Raji (cell line): ENCODE measurements around the gene RBM19.

Experiments used
- POLR2A ChIP-seq: IDR thresholded peaks from 2 replicates; pipeline ENCODE4 v1.6.1; 2011; ENCODE audit warnings: low read depth, low read length, control low read depth; ENCODE audit not compliant: insufficient read depth

RBM19 gene

DNA sequence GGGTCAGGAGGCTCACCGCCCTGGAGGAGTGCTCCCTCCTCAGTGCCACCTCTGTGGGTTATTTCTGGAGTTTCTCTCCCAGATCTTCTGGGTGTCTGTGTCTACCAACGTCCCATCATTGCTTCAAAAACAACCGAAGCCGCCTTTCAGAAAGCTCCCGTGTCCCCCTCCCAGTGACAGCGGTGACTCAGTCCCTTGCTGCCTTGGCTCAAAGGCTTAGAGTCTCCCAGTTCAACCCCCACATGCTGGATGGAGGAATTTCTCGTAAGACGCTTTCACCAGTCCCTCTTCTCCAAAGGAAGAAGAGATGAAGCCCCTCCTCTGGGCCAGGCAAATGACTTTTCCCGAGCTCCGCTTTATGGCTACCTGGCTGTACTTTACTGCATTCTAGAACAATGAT lies 146.6 kb downstream of the RBM19 start:
- TF ChIP-seq POLR2A: no peak

DNA sequence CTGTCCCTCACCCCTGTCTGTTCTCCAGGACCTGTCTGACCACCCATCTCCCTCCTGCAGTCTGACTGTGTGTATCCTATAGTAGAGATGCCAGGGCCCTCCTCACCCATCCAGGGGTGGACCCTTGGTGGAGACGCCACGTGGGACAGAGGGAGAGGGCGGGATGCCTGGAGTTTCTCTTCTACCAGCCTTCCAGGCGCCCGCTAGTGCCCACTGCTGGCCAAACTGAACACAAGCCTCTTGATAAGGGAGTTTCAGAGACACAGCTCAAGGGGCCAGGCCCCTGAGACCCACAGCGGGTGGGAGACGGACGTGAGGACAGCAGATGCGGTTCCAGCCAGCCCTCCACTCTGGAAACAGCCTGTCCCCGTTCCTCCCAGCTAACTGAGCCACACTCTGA lies 147.3 kb downstream of the RBM19 start:
- TF ChIP-seq POLR2A: no peak

DNA sequence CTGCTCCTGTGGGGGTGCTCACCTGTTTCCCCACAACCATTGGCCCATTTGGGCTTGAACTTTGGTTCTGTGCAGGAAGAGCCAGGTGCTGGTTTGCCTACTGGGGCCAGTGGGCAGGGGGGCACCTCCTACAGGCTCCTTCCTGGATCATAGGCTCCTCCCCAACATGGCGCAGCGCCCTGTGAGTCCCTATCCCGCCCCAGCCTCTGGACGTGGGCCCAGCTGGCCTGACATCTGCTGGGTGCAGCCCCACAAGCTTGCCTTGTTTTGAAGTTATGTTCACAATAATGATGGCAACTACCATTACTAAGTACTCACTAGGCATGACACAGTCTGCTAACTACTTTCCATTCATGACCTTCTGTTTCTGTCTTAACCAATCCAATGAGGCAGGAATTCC lies 147.8 kb downstream of the RBM19 start:
- TF ChIP-seq POLR2A: no peak

DNA sequence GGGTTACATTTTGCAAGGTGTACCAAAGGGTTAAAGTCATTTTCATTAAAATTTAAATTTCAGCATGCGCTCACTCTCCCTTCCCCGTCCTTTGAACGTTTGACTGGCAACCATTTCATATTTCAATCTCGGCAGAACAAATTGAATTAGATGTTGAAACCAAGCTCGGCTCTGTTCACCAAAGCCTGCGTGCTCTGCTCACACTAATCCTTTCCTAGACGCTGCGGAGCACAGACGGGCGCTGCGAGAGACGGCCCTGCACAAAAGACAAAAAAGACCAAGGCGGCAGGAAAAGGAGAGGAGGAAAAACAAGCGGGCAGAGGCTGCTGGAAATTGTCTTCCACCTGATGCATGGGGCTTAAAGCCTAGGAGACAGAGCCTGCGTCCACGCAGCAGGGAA lies 149.3 kb downstream of the RBM19 start:
- no peak for TF ChIP-seq POLR2A

DNA sequence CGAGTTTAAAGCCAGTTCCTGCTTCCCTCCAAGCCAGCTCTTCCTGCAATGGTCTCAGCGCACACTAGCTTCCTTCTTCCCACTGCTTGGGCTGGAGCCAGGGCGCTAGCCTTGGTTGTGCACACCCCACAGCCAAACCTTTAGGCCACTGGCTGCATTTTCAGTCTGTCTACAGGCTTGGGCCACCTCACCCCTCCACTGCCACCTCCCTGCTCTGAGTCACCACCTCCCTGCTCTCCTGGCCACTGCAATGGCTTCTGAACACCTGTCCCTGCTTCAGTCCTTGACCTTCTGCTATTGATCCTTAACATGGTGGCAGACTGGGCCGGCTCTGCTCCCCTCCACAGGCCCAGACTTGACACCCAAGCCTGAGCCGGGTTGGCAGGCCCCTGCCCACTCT lies 151.1 kb downstream of the RBM19 start:
- TF ChIP-seq POLR2A: no peak

DNA sequence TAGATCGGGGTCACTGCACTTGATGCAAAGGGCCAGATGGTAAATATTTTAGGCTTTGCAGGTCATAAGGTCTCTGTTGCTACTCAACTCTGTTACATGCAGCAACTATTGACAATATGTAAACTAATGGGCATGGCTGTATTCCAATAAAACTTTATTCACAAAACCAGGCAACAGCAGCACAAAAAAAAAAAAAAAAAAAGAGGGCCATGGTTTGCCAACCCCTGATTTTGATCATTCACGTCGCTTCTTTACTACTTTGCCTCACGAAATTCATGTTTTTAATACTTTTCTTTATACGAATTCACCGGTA lies 152.9 kb downstream of the RBM19 start:
- TF ChIP-seq POLR2A: no peak

DNA sequence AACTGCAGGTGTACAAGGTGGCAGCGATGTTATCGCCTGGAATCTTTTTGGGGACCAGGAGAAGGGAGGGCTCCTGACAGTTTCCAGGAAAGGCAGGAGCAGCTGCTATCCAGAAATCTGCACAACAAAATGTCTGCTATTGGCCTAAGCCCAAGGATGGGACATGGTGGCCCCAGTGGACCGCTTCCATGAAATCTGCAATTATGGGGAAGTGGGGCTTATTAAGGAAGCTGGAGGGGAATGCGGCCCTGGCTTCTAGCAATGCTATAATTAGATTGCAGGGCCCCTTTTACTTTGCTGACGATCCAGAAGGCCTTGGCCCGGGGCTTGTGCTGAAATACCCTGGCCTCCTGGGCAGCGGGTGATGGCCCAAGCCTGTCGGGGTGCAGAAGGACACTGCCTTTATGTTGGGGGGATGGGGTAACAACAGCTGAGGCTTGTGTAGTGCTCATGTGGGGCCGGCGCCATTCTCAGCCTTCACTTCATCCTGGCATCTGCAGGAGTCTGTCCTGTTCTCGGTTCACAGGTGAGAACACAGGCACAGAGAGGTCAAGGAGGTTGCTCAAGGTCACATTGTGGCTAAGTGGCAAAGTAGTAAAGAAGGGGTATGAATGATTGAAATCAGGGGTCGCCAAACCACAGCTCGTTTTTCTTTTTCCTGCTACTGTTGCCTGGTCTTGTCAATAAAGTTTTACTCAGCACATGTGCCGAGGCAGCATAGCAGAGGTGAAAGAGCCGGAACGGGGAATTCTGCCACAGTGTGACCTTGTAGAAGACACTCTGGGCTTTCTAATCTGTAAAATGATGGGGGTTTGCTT lies 153.5 kb downstream of the RBM19 start:
- no peak for TF ChIP-seq POLR2A

DNA sequence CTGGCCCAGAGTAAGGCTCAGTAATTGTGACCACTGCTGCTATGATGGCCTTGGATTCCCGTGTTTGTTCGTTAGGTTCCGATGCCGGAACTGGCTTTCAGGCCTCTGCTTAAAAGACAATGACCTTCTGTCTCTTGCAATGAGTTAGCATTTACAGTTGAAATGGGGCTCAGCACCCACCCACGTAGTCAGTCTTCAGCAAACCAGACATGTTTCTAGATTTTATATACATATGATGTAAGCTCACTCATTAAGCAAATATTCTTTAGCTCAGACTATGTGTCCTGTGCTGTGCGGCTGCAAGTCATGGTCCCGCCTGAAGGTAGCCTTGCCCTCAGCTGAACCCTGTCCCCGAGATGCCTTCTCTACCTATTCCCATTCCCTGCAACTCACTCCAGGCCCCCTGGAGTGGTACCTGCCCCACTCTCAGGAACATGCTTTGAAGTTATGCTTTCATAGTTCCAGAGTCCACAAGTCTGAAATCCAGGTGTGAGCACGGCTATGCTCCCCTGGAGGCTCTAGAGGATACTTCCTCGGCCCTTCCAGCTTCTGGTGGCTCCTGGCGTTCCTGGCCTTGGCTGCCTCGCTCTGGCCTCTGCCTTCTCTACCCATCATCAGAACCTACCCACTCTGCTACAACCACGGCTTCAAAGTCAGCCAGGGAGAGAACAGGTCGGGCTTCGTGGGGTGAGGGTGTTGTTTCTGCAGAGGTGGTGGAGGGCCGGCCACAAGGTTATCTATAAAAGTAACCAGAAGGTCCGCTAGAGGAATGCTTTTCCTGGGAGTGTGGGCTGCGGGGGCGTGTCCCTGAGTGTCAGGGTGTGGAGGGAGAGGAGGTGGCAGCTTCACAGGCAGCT lies 157.8 kb downstream of the RBM19 start:
- no peak for TF ChIP-seq POLR2A

DNA sequence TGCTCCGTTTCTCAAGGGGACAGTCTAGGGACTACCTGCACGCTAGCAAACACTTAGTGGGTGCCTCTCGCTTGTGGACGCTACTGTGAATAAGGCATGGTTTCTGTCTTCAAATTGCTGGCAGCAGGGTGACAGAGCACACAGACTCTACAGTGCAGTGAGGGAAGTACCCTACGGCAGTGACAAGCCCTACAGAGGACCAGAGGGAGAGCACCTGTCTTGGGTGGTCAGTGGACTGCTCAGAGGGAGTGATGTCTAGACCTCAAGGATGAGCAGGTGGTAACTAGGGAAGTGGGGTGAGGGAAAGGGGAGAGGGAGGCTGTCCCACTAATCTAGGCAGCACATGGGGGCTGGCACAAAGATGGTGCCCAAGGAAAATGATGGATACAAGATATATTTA lies 160.5 kb downstream of the RBM19 start:
- TF ChIP-seq POLR2A: no peak

DNA sequence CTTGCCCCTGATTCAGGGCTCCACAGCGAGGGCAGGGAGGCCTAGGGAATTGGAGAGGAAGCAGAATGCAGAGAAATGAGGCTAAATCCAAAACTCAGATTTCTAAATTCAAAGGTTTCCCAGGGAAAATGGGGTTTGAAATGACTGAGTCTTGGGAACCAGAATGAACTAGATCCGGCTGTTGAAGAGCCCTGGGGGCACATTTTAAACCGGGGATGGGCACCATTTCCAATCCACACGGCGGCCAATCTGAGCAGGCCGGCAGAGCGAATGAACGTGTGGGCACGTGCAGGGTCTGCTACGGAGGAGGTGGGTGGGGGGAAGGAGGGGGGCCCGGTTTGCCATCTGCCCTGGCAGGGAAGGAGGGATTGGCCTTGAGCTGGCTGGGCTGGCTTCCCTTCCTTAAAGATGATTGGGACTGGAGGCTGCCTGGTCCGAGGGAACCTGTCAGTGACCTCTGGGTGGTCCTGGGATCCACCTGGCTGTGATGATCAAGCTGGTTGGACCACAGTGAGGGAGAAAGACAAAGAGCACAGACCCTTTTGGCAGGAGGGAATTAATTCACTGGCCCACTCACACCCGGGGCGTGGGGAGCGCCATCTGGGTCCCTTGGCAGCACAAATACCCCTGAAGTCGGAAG lies 161.0 kb downstream of the RBM19 start:
- TF ChIP-seq POLR2A: no peak

DNA sequence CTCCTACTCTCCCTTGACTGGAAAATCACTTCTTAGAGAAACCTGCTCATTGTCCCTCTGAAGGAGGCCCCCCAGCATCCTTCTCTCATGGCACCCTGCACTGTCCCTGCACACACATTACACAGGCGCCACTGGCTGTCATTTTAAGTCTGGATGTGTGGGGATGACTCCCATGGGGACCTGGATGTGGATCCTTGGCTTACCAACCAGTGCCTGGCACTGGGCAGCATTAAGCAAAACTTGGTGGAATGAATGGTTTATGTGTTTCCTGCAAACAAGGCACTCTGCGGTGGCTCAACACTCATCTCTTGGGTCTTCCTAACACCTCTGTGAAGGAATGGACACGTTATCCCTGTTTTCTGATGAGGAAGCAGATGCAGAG lies 162.4 kb downstream of the RBM19 start:
- TF ChIP-seq POLR2A: no peak

DNA sequence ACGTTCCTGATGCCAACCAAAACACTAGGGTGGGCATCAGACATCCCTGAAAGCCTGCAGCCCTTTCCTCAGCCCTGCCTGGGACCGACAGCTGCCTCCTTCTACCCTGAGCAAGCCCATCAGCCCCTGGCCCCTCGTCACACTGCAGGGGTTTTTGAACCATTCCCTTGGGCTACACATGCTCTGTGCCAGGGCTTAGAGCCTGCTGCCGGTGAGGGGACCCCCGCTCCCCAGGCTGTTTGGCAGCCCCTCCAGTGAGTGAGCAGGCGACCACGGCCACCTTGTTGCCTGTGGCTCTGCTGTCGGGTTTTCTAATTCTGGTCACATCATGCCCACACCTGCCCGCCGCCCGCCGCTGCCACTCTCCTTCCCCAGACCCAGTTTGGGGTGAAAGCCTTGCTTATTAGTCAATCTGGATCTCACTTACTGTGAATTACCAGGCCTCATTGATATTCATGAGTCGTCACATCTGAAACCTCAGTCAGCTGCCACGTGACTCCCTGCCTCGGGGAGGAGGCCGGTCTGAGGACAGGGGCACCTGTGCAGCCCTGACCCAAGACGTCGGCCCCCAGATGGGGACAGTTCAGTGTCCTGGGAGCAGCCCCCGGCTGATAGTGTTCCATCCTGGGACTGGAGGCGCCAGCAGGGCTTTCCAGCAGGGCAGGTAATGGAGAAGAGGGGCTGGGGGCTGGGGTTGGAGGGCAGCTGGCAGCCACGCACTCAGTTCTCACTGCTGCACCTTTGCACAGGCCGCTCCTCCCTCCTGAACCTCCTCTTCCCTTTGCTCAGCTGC lies 163.0 kb downstream of the RBM19 start:
- TF ChIP-seq POLR2A: no peak

DNA sequence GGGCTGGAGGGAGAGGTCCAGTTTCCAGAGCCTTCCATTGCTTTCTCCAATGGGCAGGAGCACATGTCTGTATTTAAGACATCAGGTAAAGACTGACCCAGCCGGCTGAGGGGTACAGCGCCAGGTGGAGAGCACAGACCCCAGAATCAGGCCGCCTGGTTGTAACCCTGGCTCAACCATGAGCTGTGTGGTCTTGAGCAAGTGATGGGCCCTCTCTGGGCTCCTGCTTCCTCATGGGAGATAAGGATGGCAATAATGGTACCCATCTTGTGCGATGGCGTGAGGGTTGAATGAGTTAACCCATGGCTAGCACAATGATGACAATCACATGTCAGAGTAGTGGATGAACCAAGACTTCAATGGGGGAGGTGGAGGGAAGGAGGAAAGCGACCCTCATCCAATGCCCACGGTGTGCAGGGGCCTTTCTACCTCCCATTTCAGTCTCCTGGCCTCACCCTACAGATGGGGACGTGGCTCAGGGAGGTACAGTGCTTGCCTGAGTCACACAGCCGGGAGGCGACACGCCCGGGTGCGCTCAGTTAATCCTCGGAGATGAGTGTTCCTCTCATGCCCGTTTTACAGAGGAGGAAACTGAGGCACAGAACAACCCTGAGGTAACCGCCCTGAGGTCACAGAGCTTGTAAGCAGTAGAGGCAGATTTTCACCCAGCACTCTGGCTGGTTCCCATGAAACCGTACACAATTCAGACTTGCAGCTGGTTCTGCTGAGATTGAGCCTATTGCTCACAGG lies 163.9 kb downstream of the RBM19 start:
- TF ChIP-seq POLR2A: no peak

DNA sequence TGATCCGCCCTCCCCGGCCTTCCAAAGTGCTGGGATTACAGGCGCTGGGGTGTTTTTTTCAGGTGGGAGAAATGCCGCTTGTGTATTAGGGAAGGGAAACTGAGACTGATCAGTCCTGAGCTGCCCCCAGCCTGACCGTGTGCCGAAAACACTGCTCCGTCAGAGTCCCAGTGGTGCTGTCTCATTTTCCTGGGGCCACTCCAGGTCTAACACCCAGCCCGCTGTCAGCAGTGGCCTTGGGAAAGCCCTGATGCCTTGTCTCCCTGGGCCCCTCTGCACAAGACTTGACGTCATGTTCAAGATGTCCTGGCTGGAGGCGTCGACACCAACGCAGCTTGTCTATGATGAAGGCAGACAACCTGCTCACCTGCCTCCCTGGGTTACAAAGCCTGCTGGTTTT lies 165.9 kb downstream of the RBM19 start:
- no peak for TF ChIP-seq POLR2A
